Renal cortical epithelial cell (primary cell): ENCODE measurements around the gene PREP. TPM values are rescaled to one million over a fixed set of nuclear protein-coding genes. Genes with fewer than 3 reads are reported as not detected.
A peak's percentile ranks its signal among the peaks of the same experiment; 100 is the strongest.
"Not testable (repeated sequence)": the region's sequence is repeated elsewhere in the genome, so short reads cannot be mapped to it uniquely, and the experiment has no call there.

Source experiments
- DNase-seq: peaks from one replicate; pipeline ENCODE4 v3.0.0-alpha.2; 2011; ENCODE audit warnings: low read depth
- total RNA-seq: library from RNA; depleted of rRNA; stranded (reverse); fragments of >200 nt; gene quantifications from 2 replicates; pipeline ENCODE4 v1.2.3, GENCODE V29; 2014

PREP gene
- total RNA-seq, result 15.3 and 38.4 TPM in 2 replicates

GRCh38 chr6:105402939-105403935 lies at the start of gene PREP:
PREP (minus strand) TSS chr6:105403082; CDS start chr6:105402891, 191 bp downstream.
- DNase-seq, result peak; percentile 68

GRCh38 chr6:105452376-105452775 lies 49.5 kb upstream of the PREP start:
- no peak for DNase-seq

DNA sequence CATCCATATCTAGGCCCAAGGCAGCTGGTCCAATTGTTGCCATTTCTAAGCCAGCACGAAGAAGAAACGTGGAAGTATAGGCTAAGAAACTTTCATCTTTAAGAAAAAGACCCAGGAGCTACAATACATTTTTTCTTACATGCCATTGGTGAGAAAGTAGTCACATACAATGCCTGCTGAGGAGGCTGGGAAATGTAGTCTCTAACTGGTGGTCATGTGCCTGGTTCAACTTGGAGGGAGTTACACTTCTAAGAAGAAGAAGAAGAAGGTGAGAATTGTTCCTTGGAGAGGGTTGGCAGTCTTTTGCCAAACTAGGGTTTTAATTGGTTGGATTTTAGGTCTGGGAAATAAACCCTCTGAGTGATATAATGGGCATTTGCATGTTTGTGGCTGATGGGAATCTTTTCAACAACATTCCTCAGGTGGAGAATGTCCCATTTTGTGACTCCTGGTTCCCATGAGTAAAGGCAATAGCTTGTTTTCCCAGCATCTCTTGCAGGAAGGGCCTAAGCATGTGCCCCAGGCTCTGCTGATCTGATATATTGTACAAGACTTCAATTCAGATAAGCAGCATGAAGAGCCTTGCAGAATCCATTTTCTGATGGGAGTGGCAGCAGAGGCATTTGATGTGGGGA lies 47.0 kb upstream of the PREP start:
- DNase-seq, result peak; percentile 64

DNA sequence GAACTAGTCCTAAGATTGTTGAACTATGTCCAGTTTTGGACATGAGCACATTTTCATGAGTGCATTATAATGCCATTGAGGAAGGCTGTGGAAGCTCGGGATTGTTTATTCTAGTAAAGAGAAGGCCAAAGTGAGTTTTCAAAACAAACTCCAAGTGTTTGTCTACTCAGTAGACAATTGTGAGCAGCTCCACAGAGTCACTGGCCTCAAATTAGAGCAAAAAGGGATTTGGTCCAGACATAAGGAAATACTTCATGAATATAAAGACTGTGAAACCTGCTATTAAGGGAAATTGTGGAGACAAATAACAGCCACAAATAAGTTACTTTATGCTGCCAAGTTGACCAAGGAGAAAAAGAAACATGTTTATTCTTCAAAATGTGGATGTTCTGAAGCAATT lies 42.6 kb upstream of the PREP start:
- DNase-seq, result no peak

DNA sequence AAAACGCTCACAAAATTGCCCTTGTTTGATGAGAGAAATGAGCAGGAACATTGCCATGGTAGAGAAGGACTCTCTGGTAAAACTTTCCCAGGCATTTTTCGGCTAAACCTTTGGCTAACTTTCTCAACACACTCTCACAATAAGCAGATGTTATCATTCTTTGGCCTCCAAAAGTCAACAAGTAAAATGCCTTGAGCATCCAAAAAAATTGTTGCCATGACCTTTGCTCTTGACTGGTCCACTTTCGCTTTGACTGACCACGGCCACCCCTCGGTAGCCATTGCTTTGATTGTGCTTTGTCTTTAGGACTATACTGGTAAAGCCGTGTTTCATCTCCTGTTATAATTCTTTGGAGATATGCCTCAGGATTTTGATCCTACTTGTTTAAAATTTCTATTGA lies 41.1 kb upstream of the PREP start:
- DNase-seq, result no peak

DNA sequence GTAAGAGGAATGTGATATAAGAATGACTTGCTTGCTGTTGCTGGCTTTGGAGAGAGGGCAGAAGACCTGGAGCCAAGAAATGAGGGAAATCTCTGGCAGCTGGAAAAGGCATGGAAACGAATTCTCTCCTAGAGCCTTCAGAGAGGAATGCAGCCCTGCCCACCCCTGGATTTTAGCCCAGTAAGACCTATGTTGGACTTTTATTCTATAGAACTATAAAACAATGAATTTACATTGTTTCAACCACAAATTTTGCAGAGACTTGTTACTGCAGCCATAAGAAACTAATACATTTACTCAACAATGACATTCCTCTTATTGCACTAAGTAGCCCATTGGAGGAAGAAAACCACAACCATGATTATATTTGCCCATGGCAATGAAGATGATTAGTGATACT lies 39.5 kb upstream of the PREP start:
- DNase-seq, result no peak

DNA sequence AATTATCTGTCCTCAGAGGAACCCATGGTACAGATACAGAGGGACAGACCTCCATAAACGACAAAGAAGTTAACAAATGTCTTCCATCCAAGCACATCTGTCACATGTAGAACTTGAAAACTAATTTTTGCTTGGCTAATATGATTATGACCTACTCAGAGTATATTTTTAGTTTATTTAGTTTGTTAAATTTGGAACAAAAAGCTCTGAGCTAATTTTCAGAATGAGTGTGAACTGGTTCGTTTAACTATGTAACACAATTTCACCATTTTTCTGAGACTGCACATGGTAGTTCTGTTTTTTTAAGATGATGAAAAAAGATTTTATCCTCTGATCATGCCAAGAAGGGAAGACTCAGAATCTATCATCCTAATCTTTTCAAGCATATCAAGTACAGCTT lies 34.4 kb upstream of the PREP start:
- DNase-seq, result no peak

DNA sequence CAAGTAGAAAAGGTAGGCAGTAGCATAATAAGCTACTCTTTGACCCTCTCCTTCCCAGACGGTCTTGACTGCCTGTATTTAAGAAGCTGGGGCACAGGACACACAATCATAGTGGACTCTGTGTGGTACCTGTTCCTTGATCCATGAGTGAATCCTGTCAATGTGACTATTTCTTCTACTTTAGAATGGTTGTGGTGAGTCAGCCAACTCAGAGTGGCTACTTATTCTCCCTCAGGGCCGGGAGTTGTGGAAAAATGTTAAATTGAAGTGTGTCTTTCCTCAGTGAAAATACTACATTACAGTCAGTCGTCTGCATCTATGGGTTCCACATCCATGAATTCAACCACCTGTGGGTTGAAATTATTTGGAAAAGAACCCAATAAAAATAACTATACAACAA lies 30.8 kb upstream of the PREP start:
- DNase-seq, result peak; percentile 62

DNA sequence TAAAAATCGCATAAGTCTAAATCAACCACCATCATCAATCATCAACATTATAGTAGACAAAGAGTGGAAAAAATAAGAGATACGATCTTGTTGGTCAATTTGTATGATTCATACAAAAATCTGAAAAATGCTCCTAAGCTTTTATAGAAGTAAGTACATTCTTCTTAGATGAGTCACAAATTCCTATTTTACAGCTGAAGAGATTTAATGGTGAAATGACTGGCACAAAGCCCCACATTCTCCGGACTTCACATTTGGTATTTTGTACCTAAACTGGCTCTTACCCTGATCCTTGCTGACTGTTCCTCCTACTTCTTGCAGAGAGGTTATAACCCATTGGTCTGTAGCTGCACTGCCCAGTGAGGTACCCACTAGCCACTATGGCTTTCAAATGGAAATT lies 29.9 kb upstream of the PREP start:
- peak; percentile 98 for DNase-seq

- peak; percentile 72 for DNase-seq
Measured at GRCh38 chr6:105431226-105431625, 28.3 kb upstream of the PREP start.

- no peak for DNase-seq
Measured at GRCh38 chr6:105430685-105431084, 27.8 kb upstream of the PREP start.

GRCh38 chr6:105429676-105430075 lies 26.8 kb upstream of the PREP start:
- no peak for DNase-seq

GRCh38 chr6:105428342-105428957 lies 25.6 kb upstream of the PREP start:
- DNase-seq, result peak; percentile 98

- peak; percentile 54 for DNase-seq
Measured at GRCh38 chr6:105424175-105424783, 21.4 kb upstream of the PREP start.

DNA sequence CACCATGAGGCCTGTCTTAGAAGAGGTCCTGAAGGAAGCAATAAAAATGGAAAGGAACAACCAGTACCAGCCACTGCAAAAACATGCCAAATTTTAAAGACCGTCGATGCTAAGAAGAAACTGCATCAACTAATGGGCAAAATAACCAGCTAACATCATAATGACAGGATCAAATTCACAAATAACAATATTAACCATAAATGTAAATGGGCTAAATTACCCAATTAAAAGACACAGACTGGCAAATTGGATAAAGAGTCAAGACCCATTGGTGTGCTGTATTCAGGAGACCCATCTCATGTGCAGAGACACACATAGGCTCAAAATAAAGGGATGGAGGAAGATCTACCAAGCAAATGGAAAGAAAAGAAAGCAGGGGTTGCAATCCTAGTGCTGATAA lies 14.1 kb upstream of the PREP start:
- DNase-seq, result not testable (repeated sequence)

DNA sequence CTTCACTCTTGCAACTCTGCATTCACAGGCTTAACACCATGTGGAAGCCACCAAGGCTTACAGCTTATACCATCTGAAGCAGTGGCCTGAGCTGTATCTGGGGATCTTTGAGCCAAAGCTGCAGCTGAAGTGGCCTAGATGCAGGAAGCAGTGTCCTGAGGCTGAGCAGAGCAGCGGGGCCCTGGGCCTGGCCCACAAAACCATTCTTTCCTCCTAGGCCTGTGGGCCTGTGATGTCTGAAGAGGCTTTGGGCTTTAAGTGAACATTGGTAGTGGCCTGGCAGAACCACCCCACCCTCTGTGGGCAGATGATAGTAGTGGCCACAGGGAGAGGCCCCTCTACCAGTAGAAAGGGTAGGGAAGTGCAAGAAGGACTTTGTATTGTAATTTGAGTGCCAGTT lies 6.9 kb upstream of the PREP start:
- DNase-seq, result no peak

DNA sequence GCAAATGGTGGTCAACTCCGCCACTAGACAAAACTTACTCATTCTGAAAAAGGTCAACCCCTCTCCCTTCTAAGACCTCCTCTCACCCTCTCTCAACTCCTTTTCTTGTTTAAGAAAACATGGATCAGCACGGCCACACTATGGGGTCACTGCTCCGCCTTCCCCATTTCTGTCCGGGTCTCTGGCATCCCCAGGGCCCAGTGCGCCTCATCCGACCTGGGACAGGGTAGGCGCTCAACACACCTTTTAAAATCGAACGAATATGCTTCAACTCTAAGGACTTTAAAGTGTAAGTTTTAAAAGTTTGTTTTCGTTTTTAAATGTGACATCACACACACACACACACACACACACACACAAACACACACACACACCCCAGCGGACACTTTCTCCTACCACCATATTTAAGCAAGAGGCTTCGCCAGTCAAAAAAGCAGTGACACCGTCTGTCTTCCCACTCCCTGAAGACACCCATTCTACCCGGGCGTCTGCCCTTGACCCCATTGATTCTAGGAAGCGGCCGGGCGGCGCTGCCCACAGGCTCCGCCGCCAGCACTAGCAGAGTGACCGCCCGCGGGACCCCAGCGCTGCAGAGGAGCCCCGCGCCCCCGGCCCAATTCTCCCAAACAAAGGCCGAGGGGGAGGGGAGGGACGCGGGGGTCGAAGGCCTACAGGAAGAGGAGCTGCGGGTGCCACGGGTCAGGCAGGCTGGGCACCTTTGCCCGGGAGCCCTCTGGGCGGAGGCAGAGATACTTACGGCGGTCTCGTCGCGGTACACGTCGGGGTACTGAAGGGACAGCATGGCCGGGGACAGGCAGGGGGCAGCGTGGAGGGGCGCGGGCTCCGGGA lies 568 bp downstream of the PREP start:
- peak; percentile 4 for DNase-seq

GRCh38 chr6:105401247-105402089 lies 1.4 kb downstream of the PREP start:
- DNase-seq, result no peak

DNA sequence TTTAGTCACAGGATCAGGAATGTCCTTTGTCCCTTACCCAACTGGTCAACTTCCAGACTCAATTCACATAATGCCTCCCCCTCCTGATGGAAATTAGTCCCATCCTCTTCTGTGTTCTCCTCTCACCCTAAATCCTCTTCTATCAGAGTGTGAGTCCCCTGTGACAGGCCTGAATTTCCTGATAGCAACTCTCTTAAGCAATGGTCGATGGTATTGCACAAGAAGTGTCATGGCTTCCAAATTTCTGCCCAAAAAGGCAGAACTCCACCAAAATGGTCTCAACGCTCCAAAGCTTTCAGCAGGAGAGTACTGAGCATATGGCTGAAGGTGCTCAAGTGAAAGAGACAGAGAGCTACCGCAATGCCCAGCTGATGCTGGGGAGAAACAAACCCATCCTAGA lies 2.4 kb downstream of the PREP start:
- no peak for DNase-seq

GRCh38 chr6:105398859-105399258 lies 4.0 kb downstream of the PREP start:
- DNase-seq, result peak; percentile 4
